Body of pancreas (tissue), 4 donors: ENCODE measurements around the gene ARHGAP29.

Experiments
- CTCF ChIP-seq, 7 experiments: fragments of 450-650 bp in 4 of 7; fragments of 200-600 bp in 3 of 7; sonication (generic) in 3 of 7; IDR thresholded peaks; one replicate each; pipeline ENCODE4 v1.5.1; 2016 to 2019; ENCODE audit warnings: antibody characterized with exemption in 7 of 7
- POLR2A ChIP-seq, 3 donors: fragments of 450-650 bp; IDR thresholded peaks; one replicate each; pipeline ENCODE4 v1.6.1; 2016; ENCODE audit warnings: antibody characterized with exemption in 3 of 3, mild to moderate bottlenecking in 2 of 3

- TF ChIP-seq CTCF (IDR thresholded peaks at IDR 0.05) = no peak
- no peak for TF ChIP-seq POLR2A (IDR thresholded peaks at IDR 0.05)
Observed at GRCh38 chr1:94202241-94202640, 35.1 kb downstream of the ARHGAP29 start.
